ENCODE data around the gene XRCC5. TPM values are rescaled to one million over a fixed set of nuclear protein-coding genes. Genes with fewer than 3 reads are reported as not detected.

The XRCC5 gene
- total and polyA plus RNA-seq, 2 of the 8 experiments (the other 6 are each of a cell fraction or from before 2014, with no cell fraction given): 308 to 644 TPM

GRCh38 chr2:216074794-216075193, 34.4 kb upstream of the XRCC5 start (continued):
- TF ChIP-seq CHD7 (IDR thresholded peaks at IDR 0.05; ENCODE audit: insufficient replicate concordance, low read length): no peak
- TF ChIP-seq SRF (IDR thresholded peaks at IDR 0.05; ENCODE audit: low read depth, low read length): no peak
- TF ChIP-seq CHD1 (IDR thresholded peaks at IDR 0.05; ENCODE audit: low read depth, low read length): no peak
- no peak for TF ChIP-seq EGR1 (IDR thresholded peaks at IDR 0.05; ENCODE audit: borderline replicate concordance, low read depth, low read length)
- no peak for TF ChIP-seq RBBP5 (IDR thresholded peaks at IDR 0.05; ENCODE audit: borderline replicate concordance, low read depth, low read length)
- TF ChIP-seq YY1 (IDR thresholded peaks at IDR 0.05; ENCODE audit: low read depth, low read length): no peak
- TF ChIP-seq SIRT6 (IDR thresholded peaks at IDR 0.05; ENCODE audit: low read length): no peak
- no peak for TF ChIP-seq BRCA1 (IDR thresholded peaks at IDR 0.05; ENCODE audit: low read depth, low read length)
- TF ChIP-seq SAP30 (IDR thresholded peaks at IDR 0.05; ENCODE audit: insufficient read depth, insufficient replicate concordance, low read length): no peak
- no peak for TF ChIP-seq CBX8 (IDR thresholded peaks at IDR 0.05; ENCODE audit: borderline replicate concordance, low read depth, low read length)
- no peak for TF ChIP-seq HDAC2 (IDR thresholded peaks at IDR 0.05; ENCODE audit: borderline replicate concordance in 1 of 2, low read depth in 2 of 2, low read length in 2 of 2)

Data from H1 (cell line).